Activated CD8-positive, alpha-beta memory T cell treated with anti-CD3 and anti-CD28 coated beads for 1 hour (primary cell): Measurements from ENCODE around the gene SPTBN5.

Source experiments
- DNase-seq, 2 donors: peaks; one replicate each; pipeline ENCODE4 v3.0.0-alpha.2; 2020; ENCODE audit warnings: low read depth in 1 of 2; ENCODE audit errors: extremely low read depth in 1 of 2

Gene SPTBN5

GRCh38 chr15:41893422-41894250, at the start of gene SPTBN5:
SPTBN5 (minus strand) TSS chr15:41894053; CDS start chr15:41893497, 556 bp downstream.
- DNase-seq, result no peak

GRCh38 chr15:41942886-41943285, 49.0 kb upstream of the SPTBN5 start:
- no peak for DNase-seq

GRCh38 chr15:41941644-41942415, 48.0 kb upstream of the SPTBN5 start:
- DNase-seq, result no peak

- no peak for DNase-seq
Measured at GRCh38 chr15:41940441-41940857, 46.6 kb upstream of the SPTBN5 start.

- DNase-seq, result no peak
Measured at GRCh38 chr15:41939986-41940385, 46.1 kb upstream of the SPTBN5 start.

GRCh38 chr15:41937568-41937923, 43.7 kb upstream of the SPTBN5 start:
- no peak for DNase-seq

- DNase-seq, result peak; percentile 44 to 46
Measured at GRCh38 chr15:41936649-41937567, 43.1 kb upstream of the SPTBN5 start.

GRCh38 chr15:41936155-41936554, 42.3 kb upstream of the SPTBN5 start:
- no peak for DNase-seq

- DNase-seq, result no peak
Measured at GRCh38 chr15:41935566-41936020, 41.7 kb upstream of the SPTBN5 start.

- DNase-seq, result peak; percentile 36 to 53
Measured at GRCh38 chr15:41934843-41935242, 41.0 kb upstream of the SPTBN5 start.

- no peak for DNase-seq
Measured at GRCh38 chr15:41933771-41934170, 39.9 kb upstream of the SPTBN5 start.

GRCh38 chr15:41933326-41933725, 39.5 kb upstream of the SPTBN5 start:
- no peak for DNase-seq

- no peak for DNase-seq
Measured at GRCh38 chr15:41932511-41933289, 38.8 kb upstream of the SPTBN5 start.

- DNase-seq, result no peak
Measured at GRCh38 chr15:41932101-41932500, 38.2 kb upstream of the SPTBN5 start.

GRCh38 chr15:41930867-41931222, 37.0 kb upstream of the SPTBN5 start:
- no peak for DNase-seq

- no peak for DNase-seq
Measured at GRCh38 chr15:41930221-41930866, 36.5 kb upstream of the SPTBN5 start.

- no peak for DNase-seq
Measured at GRCh38 chr15:41928637-41929620, 35.1 kb upstream of the SPTBN5 start.

- no peak for DNase-seq
Measured at GRCh38 chr15:41928100-41928499, 34.2 kb upstream of the SPTBN5 start.

GRCh38 chr15:41927536-41927935, 33.7 kb upstream of the SPTBN5 start:
- DNase-seq, result no peak
